ENCODE data around the gene SIL1. TPM values are rescaled to one million over a fixed set of nuclear protein-coding genes. Genes with fewer than 3 reads are reported as not detected.

The SIL1 gene
- total and polyA plus RNA-seq, 2 of the 13 experiments (the other 11 are each of a cell fraction or from before 2014, with no cell fraction given): 26.0 to 30.0 TPM

GRCh38 chr5:139105621-139106071 lies 92.5 kb downstream of the SIL1 start (continued):
- TF ChIP-seq, protein P1, sequence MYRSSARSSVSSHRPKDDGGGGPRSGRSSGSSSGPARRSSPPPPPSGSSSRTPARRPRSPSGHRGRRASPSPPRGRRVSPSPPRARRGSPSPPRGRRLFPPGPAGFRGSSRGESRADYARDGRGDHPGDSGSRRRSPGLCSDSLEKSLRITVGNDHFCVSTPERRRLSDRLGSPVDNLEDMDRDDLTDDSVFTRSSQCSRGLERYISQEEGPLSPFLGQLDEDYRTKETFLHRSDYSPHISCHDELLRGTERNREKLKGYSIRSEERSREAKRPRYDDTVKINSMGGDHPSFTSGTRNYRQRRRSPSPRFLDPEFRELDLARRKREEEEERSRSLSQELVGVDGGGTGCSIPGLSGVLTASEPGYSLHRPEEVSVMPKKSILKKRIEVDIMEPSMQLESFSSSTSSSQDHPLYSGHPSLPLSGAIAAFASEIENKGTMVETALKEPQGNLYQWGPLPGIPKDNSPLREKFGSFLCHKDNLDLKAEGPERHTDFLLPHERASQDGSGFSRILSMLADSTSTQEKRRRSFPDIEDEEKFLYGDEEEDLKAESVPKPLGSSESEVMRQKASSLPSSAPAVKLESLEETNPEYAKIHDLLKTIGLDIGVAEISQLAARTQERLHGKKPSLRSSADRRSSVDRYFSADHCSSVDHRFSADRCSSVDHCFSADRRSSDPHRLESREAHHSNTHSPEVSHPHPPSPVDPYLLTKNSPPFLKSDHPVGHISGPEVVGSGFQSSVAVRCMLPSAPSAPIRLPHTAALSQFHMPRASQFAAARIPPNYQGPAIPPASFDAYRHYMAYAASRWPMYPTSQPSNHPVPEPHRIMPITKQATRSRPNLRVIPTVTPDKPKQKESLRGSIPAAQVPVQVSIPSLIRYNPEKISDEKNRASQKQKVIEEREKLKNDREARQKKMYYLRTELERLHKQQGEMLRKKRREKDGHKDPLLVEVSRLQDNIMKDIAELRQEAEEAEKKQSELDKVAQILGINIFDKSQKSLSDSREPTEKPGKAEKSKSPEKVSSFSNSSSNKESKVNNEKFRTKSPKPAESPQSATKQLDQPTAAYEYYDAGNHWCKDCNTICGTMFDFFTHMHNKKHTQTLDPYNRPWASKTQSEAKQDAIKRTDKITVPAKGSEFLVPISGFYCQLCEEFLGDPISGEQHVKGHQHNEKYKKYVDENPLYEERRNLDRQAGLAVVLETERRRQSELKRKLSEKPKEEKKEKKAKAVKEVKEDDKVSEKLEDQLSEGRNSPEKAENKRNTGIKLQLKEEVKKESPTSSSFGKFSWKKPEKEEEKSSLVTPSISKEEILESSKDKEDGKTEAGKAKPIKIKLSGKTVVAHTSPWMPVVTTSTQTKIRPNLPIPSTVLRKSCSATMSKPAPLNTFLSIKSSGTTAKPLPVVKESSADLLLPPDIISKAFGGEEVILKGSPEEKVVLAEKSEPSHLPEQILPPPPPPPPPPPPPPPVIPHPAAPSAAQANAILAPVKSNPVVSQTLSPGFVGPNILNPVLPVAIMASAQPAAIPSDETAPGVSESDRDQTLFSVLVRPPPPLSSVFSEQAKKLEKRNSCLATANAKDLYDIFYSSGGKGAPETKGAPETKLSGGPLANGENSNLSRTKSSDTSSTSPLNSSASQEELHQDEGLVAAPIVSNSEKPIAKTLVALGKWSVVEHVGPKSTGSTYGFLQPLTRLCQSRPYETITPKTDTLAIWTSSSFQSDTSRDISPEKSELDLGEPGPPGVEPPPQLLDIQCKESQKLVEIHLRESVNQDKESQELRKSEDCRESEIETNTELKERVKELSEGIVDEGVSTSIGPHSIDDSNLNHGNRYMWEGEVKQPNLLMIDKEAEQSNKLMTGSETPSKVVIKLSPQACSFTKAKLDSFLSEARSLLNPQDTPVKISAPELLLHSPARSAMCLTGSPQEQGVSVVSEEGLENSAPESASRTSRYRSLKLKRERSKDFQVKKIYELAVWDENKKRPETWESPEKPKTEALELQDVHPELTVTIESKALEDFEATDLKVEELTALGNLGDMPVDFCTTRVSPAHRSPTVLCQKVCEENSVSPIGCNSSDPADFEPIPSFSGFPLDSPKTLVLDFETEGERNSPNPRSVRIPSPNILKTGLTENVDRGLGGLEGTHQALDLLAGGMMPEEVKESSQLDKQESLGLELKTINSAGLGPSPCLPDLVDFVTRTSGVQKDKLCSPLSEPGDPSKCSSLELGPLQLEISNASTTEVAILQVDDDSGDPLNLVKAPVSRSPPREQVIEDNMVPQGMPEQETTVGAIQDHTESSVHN (CRISPR knock-in tag; IDR thresholded peaks at IDR 0.05): no peak
- TF ChIP-seq, protein P2, sequence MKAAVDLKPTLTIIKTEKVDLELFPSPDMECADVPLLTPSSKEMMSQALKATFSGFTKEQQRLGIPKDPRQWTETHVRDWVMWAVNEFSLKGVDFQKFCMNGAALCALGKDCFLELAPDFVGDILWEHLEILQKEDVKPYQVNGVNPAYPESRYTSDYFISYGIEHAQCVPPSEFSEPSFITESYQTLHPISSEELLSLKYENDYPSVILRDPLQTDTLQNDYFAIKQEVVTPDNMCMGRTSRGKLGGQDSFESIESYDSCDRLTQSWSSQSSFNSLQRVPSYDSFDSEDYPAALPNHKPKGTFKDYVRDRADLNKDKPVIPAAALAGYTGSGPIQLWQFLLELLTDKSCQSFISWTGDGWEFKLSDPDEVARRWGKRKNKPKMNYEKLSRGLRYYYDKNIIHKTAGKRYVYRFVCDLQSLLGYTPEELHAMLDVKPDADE (CRISPR knock-in tag; IDR thresholded peaks at IDR 0.05): no peak
- TF ChIP-seq ZNF18 (CRISPR knock-in tag; IDR thresholded peaks at IDR 0.05; ENCODE audit: insufficient replicate concordance) (no peak), ZNF225 (CRISPR knock-in tag; IDR thresholded peaks at IDR 0.05) (no peak), SUZ12 (IDR thresholded peaks at IDR 0.05; ENCODE audit: low read depth, low read length) (no peak)
